OCI-LY1 (cell line): ENCODE data around the gene FGF5.

ENCODE experiments used
- EZH2 ChIP-seq: fragments of 200-600 bp; sonication (generic), shearing (Covaris generic); IDR thresholded peaks from 2 replicates; pipeline ENCODE4 v1.8.0; 2017; ENCODE audit warnings: borderline replicate concordance, mixed run types, mild to moderate bottlenecking, antibody characterized with exemption, low read length, moderate library complexity, mixed read lengths
- TF ChIP-seq, protein P1 (sequence below): fragments of 200-600 bp; sonication (generic), shearing (Covaris generic); IDR thresholded peaks from 2 replicates; pipeline ENCODE4 v1.5.1; 2017; ENCODE audit warnings: mild to moderate bottlenecking, antibody characterized with exemption, low read length, moderate library complexity, mixed read lengths

DNA sequence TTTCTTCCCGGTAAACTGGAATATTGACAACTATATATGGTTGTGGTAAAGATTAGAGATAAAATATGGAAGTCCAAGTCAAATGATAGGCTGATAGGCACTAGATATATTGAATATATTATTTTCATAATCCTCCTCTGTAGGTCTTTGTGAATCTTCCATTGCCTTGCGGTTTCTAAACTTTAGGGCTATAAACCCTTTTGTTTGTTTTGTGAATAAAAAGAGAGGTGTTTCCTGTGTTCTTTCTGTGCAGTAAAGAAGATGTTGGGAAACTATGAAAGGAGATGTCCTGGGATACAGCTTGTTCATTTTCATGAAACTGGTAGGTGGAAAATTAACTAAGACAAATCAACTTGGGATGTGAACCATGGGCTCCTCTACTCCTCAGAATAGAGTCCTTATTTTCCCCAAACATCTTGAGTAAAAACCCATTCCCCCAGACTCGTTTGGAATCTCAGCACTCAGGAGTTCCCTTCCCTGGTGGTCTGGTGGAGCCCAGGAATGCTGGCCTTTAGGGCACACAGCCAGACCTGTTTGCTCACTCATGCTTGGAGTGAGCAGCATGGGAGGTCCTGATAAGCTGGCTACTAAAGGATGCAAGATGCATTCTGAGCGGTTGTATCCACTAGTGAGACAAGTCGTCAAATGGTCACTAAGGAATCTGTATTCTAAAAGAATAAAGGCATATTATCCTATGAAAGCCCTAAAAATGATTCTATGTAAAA lies 47.0 kb upstream of the FGF5 start:
- TF ChIP-seq, protein P1, sequence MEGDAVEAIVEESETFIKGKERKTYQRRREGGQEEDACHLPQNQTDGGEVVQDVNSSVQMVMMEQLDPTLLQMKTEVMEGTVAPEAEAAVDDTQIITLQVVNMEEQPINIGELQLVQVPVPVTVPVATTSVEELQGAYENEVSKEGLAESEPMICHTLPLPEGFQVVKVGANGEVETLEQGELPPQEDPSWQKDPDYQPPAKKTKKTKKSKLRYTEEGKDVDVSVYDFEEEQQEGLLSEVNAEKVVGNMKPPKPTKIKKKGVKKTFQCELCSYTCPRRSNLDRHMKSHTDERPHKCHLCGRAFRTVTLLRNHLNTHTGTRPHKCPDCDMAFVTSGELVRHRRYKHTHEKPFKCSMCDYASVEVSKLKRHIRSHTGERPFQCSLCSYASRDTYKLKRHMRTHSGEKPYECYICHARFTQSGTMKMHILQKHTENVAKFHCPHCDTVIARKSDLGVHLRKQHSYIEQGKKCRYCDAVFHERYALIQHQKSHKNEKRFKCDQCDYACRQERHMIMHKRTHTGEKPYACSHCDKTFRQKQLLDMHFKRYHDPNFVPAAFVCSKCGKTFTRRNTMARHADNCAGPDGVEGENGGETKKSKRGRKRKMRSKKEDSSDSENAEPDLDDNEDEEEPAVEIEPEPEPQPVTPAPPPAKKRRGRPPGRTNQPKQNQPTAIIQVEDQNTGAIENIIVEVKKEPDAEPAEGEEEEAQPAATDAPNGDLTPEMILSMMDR, result no peak
- TF ChIP-seq EZH2, result no peak
